Naive thymus-derived CD8-positive, alpha-beta T cell (primary cell): Measurements from ENCODE around the gene GABRB1. TPM values are rescaled to one million over a fixed set of nuclear protein-coding genes. Genes with fewer than 3 reads are reported as not detected.

Experiments used
- ATAC-seq, 2 donors: fragments of 150-1000 bp; cut with Tn5 transposase in 1 of 2; sonication (Bioruptor Pico), chemical (Tn5 transposase) in 1 of 2; 1 replicate in 1 of 2; 2 replicates in 1 of 2; pipeline ENCODE4 v1.10.0; 2021; ENCODE audit warnings: mild to moderate bottlenecking in 2 of 2, moderate library complexity in 2 of 2
- POLR2A ChIA-PET: fragments of 350-600 bp; sonication (Branson Sonifier 250); formaldehyde crosslinking; loops from one replicate; lab custom pipeline; 2021; ENCODE audit warnings: antibody characterized with exemption; lab: Charles Lee
- DNase-seq, 10 donors: peaks; one replicate each; pipeline versions ENCODE4 v3.0.0 to v3.0.0-alpha.2; 2020 to 2022
- H3K27ac Mint-ChIP-seq, 10 donors: one replicate each; pipeline ENCODE4 v1.8.0; 2020 to 2022; ENCODE audit warnings: mild to moderate bottlenecking in 10 of 10, mixed read lengths in 10 of 10, moderate library complexity in 4 of 10, inconsistent platforms in 1 of 10
- H3K27me3 Mint-ChIP-seq, 5 donors: one replicate each; pipeline ENCODE4 v1.8.0; 2021 to 2022; ENCODE audit warnings: mixed read lengths in 5 of 5
- H3K36me3 Mint-ChIP-seq, 3 donors: one replicate each; pipeline ENCODE4 v1.8.0; 2020 to 2022; ENCODE audit warnings: mixed read lengths in 3 of 3, mild to moderate bottlenecking in 2 of 3, inconsistent platforms in 1 of 3
- H3K4me1 Mint-ChIP-seq, 4 donors: one replicate each; pipeline ENCODE4 v1.8.0; 2021 to 2022; ENCODE audit warnings: mixed read lengths in 4 of 4
- H3K4me3 Mint-ChIP-seq, 10 donors: one replicate each; pipeline ENCODE4 v1.8.0; 2020 to 2022; ENCODE audit warnings: mild to moderate bottlenecking in 10 of 10, mixed read lengths in 10 of 10, moderate library complexity in 6 of 10, inconsistent platforms in 1 of 10
- H3K9me3 Mint-ChIP-seq, 9 donors: one replicate each; pipeline ENCODE4 v1.8.0; 2020 to 2022; ENCODE audit warnings: mixed read lengths in 9 of 9, mild to moderate bottlenecking in 3 of 9, inconsistent platforms in 1 of 9, moderate library complexity in 1 of 9
- polyA plus RNA-seq, 3 donors: library from polyadenylated mRNA; unstranded; fragments of 300-500 nt; fragmentation: Illumina TruSeq; gene quantifications; one replicate each; pipeline ENCODE4 v1.2.3, GENCODE V29; 2021
- total RNA-seq, 8 experiments: library from RNA in 2 of 8; stranded (reverse) in 2 of 8; gene quantifications; one replicate each; pipeline ENCODE4 v1.2.3 and lab custom pipeline; 2021 to 2026

GABRB1 gene
- total and polyA plus RNA-seq, 5 experiments from 2014 or later = not detected

DNA sequence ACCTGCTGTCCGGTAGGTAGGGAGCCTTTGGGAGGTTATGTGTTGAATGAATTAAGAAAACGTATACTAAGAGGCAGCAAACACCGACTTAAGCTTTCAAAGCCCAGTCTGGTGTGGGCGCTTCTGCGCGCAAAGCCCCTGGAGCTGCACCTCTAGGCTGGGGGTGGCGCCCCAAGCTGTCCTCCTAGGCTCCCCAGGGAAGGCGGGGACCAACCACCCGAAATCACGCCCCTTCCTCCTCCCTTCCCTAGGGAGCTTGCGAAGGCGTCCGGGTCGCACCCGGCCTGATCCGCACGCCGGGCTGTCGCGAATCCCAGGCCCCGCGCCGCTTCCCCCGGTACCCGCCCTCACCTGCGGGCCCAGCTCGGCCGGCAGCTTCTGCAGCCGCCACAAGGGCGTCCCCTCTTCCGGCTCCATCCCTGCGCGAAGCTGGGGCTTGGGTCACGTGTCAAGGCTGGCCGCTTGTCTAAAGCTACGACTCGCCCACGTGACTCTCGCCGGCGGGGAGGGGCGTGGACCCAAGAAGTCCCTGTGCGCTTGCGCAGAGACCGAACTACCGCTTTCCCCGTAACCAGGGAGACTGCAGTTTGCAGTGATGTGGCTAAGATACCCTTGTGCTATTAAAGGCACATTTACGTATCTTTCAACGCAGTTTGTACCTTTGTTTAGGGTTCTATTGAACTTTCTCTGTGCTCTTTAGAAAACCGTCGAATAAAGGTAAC lies 432.0 kb downstream of the GABRB1 start, which contains the start of gene COMMD8:
Gene COMMD8 (minus strand): TSS at position 468 of the 722 bp plus-strand sequence. CDS start 51 bp downstream, at position 417.
- ATAC-seq (peak; percentile 88 to 92), DNase-seq (peak; percentile 93 to 99 (median 97))
- Mint-ChIP-seq H3K36me3 (peaks cover 0 to 17% (median 8%) of the 10 kb centered on the region in 3 donors), H3K27me3 (no peaks in the 10 kb centered on the region), H3K4me3 (peak within 1 kb of the TSS; percentile 87 to 95 (median 90)), H3K4me1 (peaks cover 15 to 48% (median 44%) of the 10 kb centered on the region in 4 donors), H3K27ac (peak within 1 kb of the TSS; percentile 89 to 99 (median 96)), H3K9me3 (no peaks in the 10 kb centered on the region)
- POLR2A ChIA-PET = interaction anchor here (0.6 to 3.1 kb wide), 3 partner anchors 22 to 102 kb away, joined by 3 to 28 read pairs (median 9); partner anchors contain the start of gene ATP10D

DNA sequence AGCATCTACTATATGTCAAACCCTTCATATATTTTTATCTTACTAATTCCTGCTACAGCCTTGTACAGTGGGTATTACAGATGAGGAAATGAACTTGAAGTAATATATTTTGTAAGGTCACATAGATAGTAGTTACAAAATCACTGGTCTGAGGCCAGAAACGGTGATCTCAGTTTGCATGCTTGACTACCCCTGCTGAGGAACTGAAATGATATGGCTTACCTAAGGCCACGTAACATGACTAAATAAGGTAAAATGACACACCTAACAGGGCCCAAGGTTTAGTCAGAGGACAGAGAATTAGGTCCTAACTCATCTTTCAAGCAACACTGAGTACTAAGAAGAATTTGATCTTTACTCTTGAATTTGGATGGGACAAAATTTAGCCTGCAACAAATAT lies 433.6 kb downstream of the GABRB1 start:
- H3K4me3 Mint-ChIP-seq = no peak overlapping the region
- H3K9me3 Mint-ChIP-seq = no peaks in the 10 kb centered on the region
- H3K27me3 Mint-ChIP-seq = peaks cover 0 to 6% (median 0%) of the 10 kb centered on the region in 5 donors
- peaks cover 15 to 36% (median 33%) of the 10 kb centered on the region in 4 donors for H3K4me1 Mint-ChIP-seq
- H3K36me3 Mint-ChIP-seq = peaks cover 0 to 1% (median 0%) of the 10 kb centered on the region in 3 donors
- POLR2A ChIA-PET = interaction anchor here (3.1 kb wide), 1 partner anchor 20 kb away, joined by 28 read pairs; the partner anchor contains the start of gene ATP10D
- DNase-seq (no peak), ATAC-seq (no peak)
- no peak overlapping the region for H3K27ac Mint-ChIP-seq

DNA sequence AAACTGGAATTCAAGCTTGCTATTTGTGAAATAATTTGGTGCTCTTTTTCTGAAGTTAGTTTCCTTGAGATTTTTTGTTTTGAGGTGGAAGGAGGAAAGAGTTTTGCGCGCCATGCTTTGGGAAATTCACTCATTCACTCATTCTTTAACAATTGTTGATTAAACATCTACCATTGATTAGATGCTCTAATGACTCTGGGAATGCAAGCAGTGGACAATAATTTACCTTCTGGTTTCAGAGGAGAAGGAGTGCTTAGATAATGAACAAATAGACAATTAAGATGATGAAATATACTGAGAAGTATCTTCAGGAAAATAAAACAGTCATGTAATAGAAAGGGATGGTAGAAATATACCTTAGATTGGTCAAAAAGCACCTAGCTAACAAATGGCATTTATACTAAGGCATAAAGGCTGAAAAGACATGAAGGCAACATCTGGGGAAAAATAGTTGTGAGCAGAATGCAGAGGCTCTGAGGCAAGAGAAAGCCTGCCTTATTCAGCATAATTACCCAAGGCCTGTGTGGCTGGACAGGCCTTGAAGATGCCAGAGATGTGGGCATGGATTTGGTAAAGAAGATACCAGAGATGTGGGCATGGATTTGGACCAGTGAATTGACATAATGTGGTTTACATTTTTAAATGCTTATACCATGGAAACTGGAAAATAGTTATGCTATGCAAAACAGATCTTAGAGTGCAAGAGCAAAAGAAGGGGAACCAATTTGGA lies 434.9 kb downstream of the GABRB1 start:
- DNase-seq (no peak), ATAC-seq (no peak)
- Mint-ChIP-seq H3K9me3 (no peaks in the 10 kb centered on the region), H3K4me3 (no peak overlapping the region), H3K27me3 (peaks cover 0 to 6% (median 0%) of the 10 kb centered on the region in 5 donors), H3K36me3 (no peaks in the 10 kb centered on the region), H3K4me1 (peaks cover 15 to 27% (median 24%) of the 10 kb centered on the region in 4 donors), H3K27ac (peak overlapping the region in 4 of 10 donors; percentile 3 to 54 (median 8))
- POLR2A ChIA-PET = no interaction called here

DNA sequence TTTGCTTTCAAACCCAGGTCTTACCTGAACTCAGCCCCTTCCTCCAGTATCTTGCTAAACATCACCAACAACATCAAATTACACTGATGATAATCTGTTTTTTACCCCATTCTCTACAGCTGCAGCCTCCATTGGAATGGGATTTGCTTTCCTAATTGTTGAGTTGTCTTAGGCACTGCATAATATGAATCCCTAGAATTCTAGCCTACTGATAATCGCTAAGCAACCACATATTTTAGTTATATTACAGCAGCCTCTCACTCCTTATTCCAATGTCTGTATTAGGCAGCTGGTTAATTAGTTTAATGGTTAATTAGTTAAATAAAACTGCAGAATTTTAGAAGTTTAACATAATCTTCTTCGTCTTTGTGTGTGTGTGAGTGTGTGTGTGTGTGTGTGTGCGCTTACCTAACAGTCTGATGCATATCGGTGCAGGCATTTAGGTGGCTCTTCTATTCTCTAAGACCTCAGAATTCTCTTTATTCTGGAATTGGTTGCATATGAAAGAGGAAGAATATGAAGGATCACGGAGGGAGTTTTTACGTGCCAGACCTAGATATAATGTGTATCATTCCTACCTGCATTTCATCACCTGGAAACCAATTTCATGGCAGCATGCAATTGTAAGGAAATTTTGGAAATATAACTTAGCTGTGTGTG lies 437.5 kb downstream of the GABRB1 start:
- peaks cover under 1 to 4% (median 2%) of the 10 kb centered on the region in 4 donors for H3K4me1 Mint-ChIP-seq
- H3K4me3 Mint-ChIP-seq = no peak overlapping the region
- no peaks in the 10 kb centered on the region for H3K36me3 Mint-ChIP-seq
- POLR2A ChIA-PET = no interaction called here
- H3K27me3 Mint-ChIP-seq = peaks cover 0 to 10% (median 0%) of the 10 kb centered on the region in 5 donors
- ATAC-seq (no peak), DNase-seq (no peak)
- H3K9me3 Mint-ChIP-seq = no peaks in the 10 kb centered on the region
- no peak overlapping the region for H3K27ac Mint-ChIP-seq

DNA sequence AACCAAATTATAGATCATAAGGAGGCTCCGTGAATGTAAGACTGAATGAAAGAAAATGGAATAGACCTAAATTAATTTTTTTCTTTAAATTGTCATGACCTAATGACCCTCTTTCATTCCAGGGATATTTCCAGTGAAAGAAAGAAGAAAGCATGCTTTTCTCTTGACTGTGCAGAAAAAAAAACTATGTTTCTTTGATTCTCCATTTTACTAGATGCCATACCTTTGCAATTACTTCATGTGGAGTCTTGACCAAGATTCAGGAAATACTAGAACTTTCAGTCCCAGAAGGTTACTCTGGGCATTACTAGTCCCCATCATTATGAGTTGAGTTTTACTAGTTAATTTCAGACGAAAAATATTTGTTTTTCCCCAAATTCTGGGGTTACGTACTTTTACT lies 438.6 kb downstream of the GABRB1 start:
- H3K4me1 Mint-ChIP-seq = no peaks in the 10 kb centered on the region
- ATAC-seq (no peak), DNase-seq (no peak)
- POLR2A ChIA-PET = no interaction called here
- H3K4me3 Mint-ChIP-seq = no peak overlapping the region
- no peaks in the 10 kb centered on the region for H3K9me3 Mint-ChIP-seq
- peaks cover 0 to 10% (median 1%) of the 10 kb centered on the region in 5 donors for H3K27me3 Mint-ChIP-seq
- no peaks in the 10 kb centered on the region for H3K36me3 Mint-ChIP-seq
- no peak overlapping the region for H3K27ac Mint-ChIP-seq

DNA sequence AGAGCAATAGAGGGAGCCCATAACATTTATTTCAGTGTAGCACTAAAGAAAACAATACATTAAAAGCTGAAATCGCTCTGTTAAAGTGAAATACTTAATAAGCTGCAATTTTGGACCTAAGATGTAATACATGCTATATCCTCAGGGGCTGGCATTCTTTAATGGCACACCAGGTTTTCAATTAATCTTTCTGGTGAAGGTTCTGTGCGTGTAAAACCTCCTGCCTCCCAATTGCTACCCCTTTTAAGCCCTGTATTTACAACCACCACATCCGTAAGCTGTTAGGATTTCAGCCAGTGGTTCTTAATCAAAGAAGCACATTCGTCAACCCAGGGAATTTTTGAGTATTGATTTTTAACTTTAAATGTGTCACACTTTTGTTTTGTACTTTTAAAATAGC lies 439.7 kb downstream of the GABRB1 start:
- no peak overlapping the region for H3K4me3 Mint-ChIP-seq
- H3K27ac Mint-ChIP-seq = no peak overlapping the region
- no peaks in the 10 kb centered on the region for H3K4me1 Mint-ChIP-seq
- POLR2A ChIA-PET = no interaction called here
- H3K9me3 Mint-ChIP-seq = no peaks in the 10 kb centered on the region
- no peak for DNase-seq
- H3K36me3 Mint-ChIP-seq = no peaks in the 10 kb centered on the region
- H3K27me3 Mint-ChIP-seq = peaks cover 0 to 10% (median 1%) of the 10 kb centered on the region in 5 donors
- no peak for ATAC-seq

DNA sequence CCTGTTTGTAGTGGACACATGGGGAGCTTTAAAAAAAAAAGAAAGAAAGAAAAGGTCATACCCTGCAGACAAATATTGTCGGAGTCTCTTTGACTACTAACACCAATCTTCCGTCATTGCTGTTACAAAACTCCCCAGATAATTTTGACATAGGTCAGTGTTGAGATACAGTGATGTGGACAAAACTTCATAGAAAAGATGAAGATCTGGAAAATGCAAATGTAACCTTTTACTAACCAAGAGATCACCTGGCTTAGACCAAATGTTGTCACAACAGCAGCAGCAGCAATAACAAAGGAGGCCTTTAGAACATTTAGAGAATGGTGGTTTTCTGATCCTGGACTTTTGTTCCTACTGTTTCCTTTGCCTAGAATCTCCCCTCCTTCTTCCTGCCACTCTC lies 440.2 kb downstream of the GABRB1 start:
- no peak overlapping the region for H3K27ac Mint-ChIP-seq
- POLR2A ChIA-PET = no interaction called here
- ATAC-seq = no peak
- no peaks in the 10 kb centered on the region for H3K36me3 Mint-ChIP-seq
- no peaks in the 10 kb centered on the region for H3K9me3 Mint-ChIP-seq
- no peak for DNase-seq
- no peak overlapping the region for H3K4me3 Mint-ChIP-seq
- H3K27me3 Mint-ChIP-seq = peaks cover 0 to 10% (median 1%) of the 10 kb centered on the region in 5 donors
- H3K4me1 Mint-ChIP-seq = no peaks in the 10 kb centered on the region

DNA sequence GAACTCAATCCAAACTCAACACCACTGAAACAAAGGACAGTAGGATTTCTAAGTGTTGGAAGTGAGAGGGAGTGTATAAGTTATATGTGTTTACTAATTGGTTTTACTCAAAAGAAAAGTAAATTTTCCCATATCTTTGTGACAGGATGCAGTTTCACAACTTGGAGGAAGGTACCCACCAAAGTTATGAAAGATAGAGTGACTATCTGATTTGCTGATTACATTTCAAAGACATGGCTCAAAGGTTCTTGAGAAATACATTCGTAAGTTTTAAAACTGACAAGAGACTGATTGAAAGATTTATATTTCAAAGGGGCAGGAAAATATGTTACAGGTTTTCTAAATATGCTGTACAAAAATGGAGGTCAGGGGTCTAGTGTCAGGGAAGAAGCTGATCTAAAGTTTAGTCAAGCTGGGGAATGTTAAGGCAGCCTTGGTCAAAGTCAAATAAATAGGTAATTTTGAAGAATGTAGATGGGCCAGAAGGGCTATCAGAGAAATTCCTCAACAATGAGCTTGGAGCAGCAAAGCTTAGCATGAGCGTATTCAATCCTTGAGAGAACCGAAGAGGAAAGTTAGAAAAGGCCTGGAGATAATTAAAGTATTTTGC lies 441.9 kb downstream of the GABRB1 start:
- Mint-ChIP-seq H3K36me3 (no peaks in the 10 kb centered on the region), H3K27me3 (peaks cover 0 to 10% (median 1%) of the 10 kb centered on the region in 5 donors), H3K4me1 (no peaks in the 10 kb centered on the region), H3K9me3 (no peaks in the 10 kb centered on the region), H3K27ac (no peak overlapping the region), H3K4me3 (no peak overlapping the region)
- POLR2A ChIA-PET = no interaction called here
- no peak for ATAC-seq
- no peak for DNase-seq

DNA sequence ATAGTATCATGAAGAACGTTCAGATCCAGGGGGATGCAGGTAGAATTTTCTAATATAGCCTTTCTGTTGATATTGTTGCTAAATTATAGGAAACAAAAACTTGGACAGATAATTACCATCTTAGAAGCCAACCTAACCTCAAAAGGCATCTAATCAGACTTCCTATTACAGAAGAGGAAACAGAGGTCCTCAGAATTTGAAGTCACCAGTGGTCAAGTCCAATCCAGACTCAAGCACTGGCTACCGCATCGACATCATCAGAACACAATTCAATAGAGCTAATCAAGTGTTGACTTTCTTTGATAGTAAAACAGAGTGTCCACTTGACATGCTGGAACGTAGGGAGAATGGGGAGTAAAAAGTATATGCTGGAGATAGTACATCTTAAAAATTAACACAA lies 443.4 kb downstream of the GABRB1 start:
- POLR2A ChIA-PET = no interaction called here
- Mint-ChIP-seq H3K36me3 (no peaks in the 10 kb centered on the region), H3K9me3 (no peaks in the 10 kb centered on the region), H3K4me1 (no peaks in the 10 kb centered on the region), H3K27me3 (peaks cover 0 to 9% (median 1%) of the 10 kb centered on the region in 5 donors), H3K27ac (no peak overlapping the region), H3K4me3 (no peak overlapping the region)
- no peak for DNase-seq
- ATAC-seq = no peak

DNA sequence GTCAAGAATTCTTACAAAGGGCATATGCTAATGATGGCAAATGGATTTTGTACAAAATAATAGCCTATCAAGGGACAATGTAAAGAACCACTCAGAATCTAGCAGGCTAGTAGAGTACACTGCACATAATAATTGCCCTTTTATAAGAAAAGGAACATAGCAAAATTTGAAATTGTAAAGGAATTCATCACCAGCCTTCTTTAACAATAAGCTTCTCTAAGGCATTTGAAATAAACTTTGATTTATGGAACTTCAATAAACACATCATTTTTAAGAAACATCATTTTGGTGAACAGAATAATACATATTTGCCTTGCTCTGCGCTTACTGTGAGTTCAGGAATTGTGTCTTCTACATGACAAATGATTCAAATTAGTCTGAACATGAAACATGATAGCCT lies 444.0 kb downstream of the GABRB1 start:
- no peaks in the 10 kb centered on the region for H3K9me3 Mint-ChIP-seq
- POLR2A ChIA-PET = no interaction called here
- H3K4me1 Mint-ChIP-seq = no peaks in the 10 kb centered on the region
- H3K4me3 Mint-ChIP-seq = no peak overlapping the region
- H3K36me3 Mint-ChIP-seq = no peaks in the 10 kb centered on the region
- H3K27ac Mint-ChIP-seq = no peak overlapping the region
- ATAC-seq (no peak), DNase-seq (no peak)
- H3K27me3 Mint-ChIP-seq = peaks cover 0 to 9% (median 2%) of the 10 kb centered on the region in 5 donors
